ENCODE data around the gene ADH7. TPM values are rescaled to one million over a fixed set of nuclear protein-coding genes. Genes with fewer than 3 reads are reported as not detected.
A peak's percentile ranks its signal among the peaks of the same experiment; 100 is the strongest.

The ADH7 gene
- total and polyA plus RNA-seq, 2 experiments from 2014 or later, result not detected

GRCh38 chr4:99399017-99399416 lies 36.1 kb downstream of the ADH7 start:
- Histone ChIP-seq H3K9ac (no peak overlapping the region), H3K4me3 (no peak overlapping the region), H2AFZ (no peak overlapping the region), H3K79me2 (ENCODE audit: insufficient read depth) (no peaks in the 10 kb centered on the region), H3K27ac (no peak overlapping the region), H3K27me3 (replicated peaks; ENCODE audit: insufficient read depth) (no peaks in the 10 kb centered on the region), H3F3A (ENCODE audit: insufficient read depth) (peaks cover 20% of the 10 kb centered on the region), H3K9me2 (ENCODE audit: insufficient read depth) (no peaks in the 10 kb centered on the region), H3K4me2 (ENCODE audit: unreplicated experiment) (no peak overlapping the region), H4K20me1 (ENCODE audit: insufficient read depth) (no peaks in the 10 kb centered on the region), H3K9me3 (ENCODE audit: low read depth) (no peaks in the 10 kb centered on the region), H3K36me3 (ENCODE audit: low read depth) (no peaks in the 10 kb centered on the region), H3K4me1 (ENCODE audit: insufficient read depth) (peaks cover 29% of the 10 kb centered on the region)
- no peak for TF ChIP-seq EZH2 (IDR thresholded peaks at IDR 0.05; ENCODE audit: insufficient read depth, poor library complexity, severe bottlenecking)
- no peak for TF ChIP-seq EZH2phosphoT487 (IDR thresholded peaks at IDR 0.05; ENCODE audit: insufficient read depth, low read depth)
- in situ Hi-C loops (cut with MboI), result no loop called here
- DNase-seq, result no peak
- WGBS, 2 experiments (ENCODE audit: low coverage in 1 of 2, low lambda C conversion rate in 2 of 2, missing lambda C conversion rate in 2 of 2), result 85 to 92% methylated on average over 1 of the region's 1 CpG

- in situ Hi-C loops (cut with MboI), result no loop called here
- no peaks in the 10 kb centered on the region for H3K9me2 ChIP-seq (ENCODE audit: insufficient read depth)
These were observed 39.4 kb downstream of the ADH7 start for GRCh38 chr4:99395595-99396364.

GRCh38 chr4:99394896-99395295 lies 40.2 kb downstream of the ADH7 start:
- Histone ChIP-seq H4K20me1 (ENCODE audit: insufficient read depth) (no peaks in the 10 kb centered on the region), H3K4me1 (ENCODE audit: insufficient read depth) (peaks cover 29% of the 10 kb centered on the region), H3K36me3 (ENCODE audit: low read depth) (no peaks in the 10 kb centered on the region), H3K9me3 (ENCODE audit: low read depth) (no peaks in the 10 kb centered on the region), H3K27me3 (replicated peaks; ENCODE audit: insufficient read depth) (no peaks in the 10 kb centered on the region), H3K9ac (no peak overlapping the region; the same call in 1 of the 2 replicates), H3K79me2 (ENCODE audit: insufficient read depth) (no peaks in the 10 kb centered on the region), H3K4me3 (no peak overlapping the region), H3K27ac (peak overlapping the region; percentile 67), H3K9me2 (ENCODE audit: insufficient read depth) (no peaks in the 10 kb centered on the region), H2AFZ (no peak overlapping the region), H3F3A (ENCODE audit: insufficient read depth) (peaks cover 21% of the 10 kb centered on the region), H3K4me2 (ENCODE audit: unreplicated experiment) (peak overlapping the region; percentile 47)
- TF ChIP-seq EZH2phosphoT487 (IDR thresholded peaks at IDR 0.05; ENCODE audit: insufficient read depth, low read depth), result no peak
- no peak for TF ChIP-seq EZH2 (IDR thresholded peaks at IDR 0.05; ENCODE audit: insufficient read depth, poor library complexity, severe bottlenecking)
- in situ Hi-C loops (cut with MboI), result no loop called here
- peak; percentile 71 for DNase-seq

More at GRCh38 chr4:99395595-99396364, 39.4 kb downstream of the ADH7 start:
- Histone ChIP-seq H3K27ac (peak overlapping the region; percentile 67), H3K9ac (peak overlapping the region; percentile 6; the same call in 1 of the 2 replicates), H4K20me1 (ENCODE audit: insufficient read depth) (no peaks in the 10 kb centered on the region), H3K36me3 (ENCODE audit: low read depth) (no peaks in the 10 kb centered on the region), H3K9me3 (ENCODE audit: low read depth) (no peaks in the 10 kb centered on the region), H3K4me1 (ENCODE audit: insufficient read depth) (peaks cover 20% of the 10 kb centered on the region), H3K27me3 (replicated peaks; ENCODE audit: insufficient read depth) (no peaks in the 10 kb centered on the region), H3K4me2 (ENCODE audit: unreplicated experiment) (peak overlapping the region; percentile 47), H3K4me3 (no peak overlapping the region), H2AFZ (no peak overlapping the region), H3F3A (ENCODE audit: insufficient read depth) (peaks cover 14% of the 10 kb centered on the region), H3K79me2 (ENCODE audit: insufficient read depth) (no peaks in the 10 kb centered on the region)
- TF ChIP-seq EZH2phosphoT487 (IDR thresholded peaks at IDR 0.05; ENCODE audit: insufficient read depth, low read depth), result no peak
- TF ChIP-seq EZH2 (IDR thresholded peaks at IDR 0.05; ENCODE audit: insufficient read depth, poor library complexity, severe bottlenecking), result no peak
- DNase-seq, result peak; percentile 68
- 55% methylated on average over 3 of the region's 3 CpGs for WGBS, 2 experiments (ENCODE audit: low coverage in 1 of 2, low lambda C conversion rate in 2 of 2, missing lambda C conversion rate in 2 of 2)

GRCh38 chr4:99390055-99390454 lies 45.1 kb downstream of the ADH7 start:
- H3K36me3 ChIP-seq (ENCODE audit: low read depth), result no peaks in the 10 kb centered on the region
- DNase-seq, result peak; percentile 63
- peak overlapping the region; percentile 57 for H2AFZ ChIP-seq
- H4K20me1 ChIP-seq (ENCODE audit: insufficient read depth), result no peaks in the 10 kb centered on the region
- H3K4me2 ChIP-seq (ENCODE audit: unreplicated experiment), result peak overlapping the region; percentile 39
- H3K9me3 ChIP-seq (ENCODE audit: low read depth), result no peaks in the 10 kb centered on the region
- H3K27ac ChIP-seq, result peak overlapping the region; percentile 77
- WGBS, 2 experiments (ENCODE audit: low coverage in 1 of 2, low lambda C conversion rate in 2 of 2, missing lambda C conversion rate in 2 of 2), result 30 to 39% methylated on average over 1 of the region's 1 CpG
- peaks cover 38% of the 10 kb centered on the region for H3K4me1 ChIP-seq (ENCODE audit: insufficient read depth)
- no peaks in the 10 kb centered on the region for H3K27me3 ChIP-seq (replicated peaks; ENCODE audit: insufficient read depth)
- H3K9ac ChIP-seq, result peak overlapping the region; percentile 37
- TF ChIP-seq EZH2 (IDR thresholded peaks at IDR 0.05; ENCODE audit: insufficient read depth, poor library complexity, severe bottlenecking), result no peak
- H3K4me3 ChIP-seq, result no peak overlapping the region
- in situ Hi-C loops (cut with MboI), result no loop called here
- peaks cover 40% of the 10 kb centered on the region for H3F3A ChIP-seq (ENCODE audit: insufficient read depth)
- H3K9me2 ChIP-seq (ENCODE audit: insufficient read depth), result no peaks in the 10 kb centered on the region
- no peaks in the 10 kb centered on the region for H3K79me2 ChIP-seq (ENCODE audit: insufficient read depth)

Measured in GM23248 (cell line).